ENCODE data around the gene RLF.

DNA sequence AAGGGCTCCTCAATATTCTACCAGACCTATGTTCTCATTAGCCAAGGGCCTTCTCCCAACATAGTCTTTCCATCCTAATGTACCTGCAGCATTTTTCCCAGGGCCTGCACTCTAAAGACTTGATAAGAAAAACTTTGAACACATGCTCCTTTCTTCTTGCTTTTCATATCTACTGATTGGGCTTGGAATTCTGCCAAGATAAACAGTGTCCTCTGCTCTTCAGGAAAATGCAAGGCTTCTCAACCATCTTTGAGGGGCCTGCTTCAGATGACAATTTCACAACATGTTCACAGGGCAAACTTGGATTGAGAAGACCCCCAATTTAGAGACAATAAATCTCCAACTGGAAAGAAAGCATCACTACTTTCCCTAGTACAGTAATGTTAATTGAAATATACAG, 38.3 kb upstream of the RLF start:
- TF ChIP-seq, protein P1, sequence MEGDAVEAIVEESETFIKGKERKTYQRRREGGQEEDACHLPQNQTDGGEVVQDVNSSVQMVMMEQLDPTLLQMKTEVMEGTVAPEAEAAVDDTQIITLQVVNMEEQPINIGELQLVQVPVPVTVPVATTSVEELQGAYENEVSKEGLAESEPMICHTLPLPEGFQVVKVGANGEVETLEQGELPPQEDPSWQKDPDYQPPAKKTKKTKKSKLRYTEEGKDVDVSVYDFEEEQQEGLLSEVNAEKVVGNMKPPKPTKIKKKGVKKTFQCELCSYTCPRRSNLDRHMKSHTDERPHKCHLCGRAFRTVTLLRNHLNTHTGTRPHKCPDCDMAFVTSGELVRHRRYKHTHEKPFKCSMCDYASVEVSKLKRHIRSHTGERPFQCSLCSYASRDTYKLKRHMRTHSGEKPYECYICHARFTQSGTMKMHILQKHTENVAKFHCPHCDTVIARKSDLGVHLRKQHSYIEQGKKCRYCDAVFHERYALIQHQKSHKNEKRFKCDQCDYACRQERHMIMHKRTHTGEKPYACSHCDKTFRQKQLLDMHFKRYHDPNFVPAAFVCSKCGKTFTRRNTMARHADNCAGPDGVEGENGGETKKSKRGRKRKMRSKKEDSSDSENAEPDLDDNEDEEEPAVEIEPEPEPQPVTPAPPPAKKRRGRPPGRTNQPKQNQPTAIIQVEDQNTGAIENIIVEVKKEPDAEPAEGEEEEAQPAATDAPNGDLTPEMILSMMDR (IDR thresholded peaks at IDR 0.05) = no peak
- TF ChIP-seq POLR2AphosphoS5 (IDR thresholded peaks at IDR 0.05; ENCODE audit: low read depth, low read length) (no peak), SIN3A (IDR thresholded peaks at IDR 0.05; ENCODE audit: borderline replicate concordance, insufficient read depth, low read depth, low read length) (no peak)
- TF ChIP-seq, protein P2, sequence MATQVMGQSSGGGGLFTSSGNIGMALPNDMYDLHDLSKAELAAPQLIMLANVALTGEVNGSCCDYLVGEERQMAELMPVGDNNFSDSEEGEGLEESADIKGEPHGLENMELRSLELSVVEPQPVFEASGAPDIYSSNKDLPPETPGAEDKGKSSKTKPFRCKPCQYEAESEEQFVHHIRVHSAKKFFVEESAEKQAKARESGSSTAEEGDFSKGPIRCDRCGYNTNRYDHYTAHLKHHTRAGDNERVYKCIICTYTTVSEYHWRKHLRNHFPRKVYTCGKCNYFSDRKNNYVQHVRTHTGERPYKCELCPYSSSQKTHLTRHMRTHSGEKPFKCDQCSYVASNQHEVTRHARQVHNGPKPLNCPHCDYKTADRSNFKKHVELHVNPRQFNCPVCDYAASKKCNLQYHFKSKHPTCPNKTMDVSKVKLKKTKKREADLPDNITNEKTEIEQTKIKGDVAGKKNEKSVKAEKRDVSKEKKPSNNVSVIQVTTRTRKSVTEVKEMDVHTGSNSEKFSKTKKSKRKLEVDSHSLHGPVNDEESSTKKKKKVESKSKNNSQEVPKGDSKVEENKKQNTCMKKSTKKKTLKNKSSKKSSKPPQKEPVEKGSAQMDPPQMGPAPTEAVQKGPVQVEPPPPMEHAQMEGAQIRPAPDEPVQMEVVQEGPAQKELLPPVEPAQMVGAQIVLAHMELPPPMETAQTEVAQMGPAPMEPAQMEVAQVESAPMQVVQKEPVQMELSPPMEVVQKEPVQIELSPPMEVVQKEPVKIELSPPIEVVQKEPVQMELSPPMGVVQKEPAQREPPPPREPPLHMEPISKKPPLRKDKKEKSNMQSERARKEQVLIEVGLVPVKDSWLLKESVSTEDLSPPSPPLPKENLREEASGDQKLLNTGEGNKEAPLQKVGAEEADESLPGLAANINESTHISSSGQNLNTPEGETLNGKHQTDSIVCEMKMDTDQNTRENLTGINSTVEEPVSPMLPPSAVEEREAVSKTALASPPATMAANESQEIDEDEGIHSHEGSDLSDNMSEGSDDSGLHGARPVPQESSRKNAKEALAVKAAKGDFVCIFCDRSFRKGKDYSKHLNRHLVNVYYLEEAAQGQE (IDR thresholded peaks at IDR 0.05; ENCODE audit: insufficient read depth in 1 of 2, low read depth in 2 of 2, low read length in 1 of 2) = no peak
